Breast epithelium (tissue), 3 donors: Measurements from ENCODE around the gene CTNNBIP1.

Experiments used
- POLR2A ChIP-seq: fragments of 450-650 bp; IDR thresholded peaks from one replicate; pipeline ENCODE4 v1.6.1; 2016; ENCODE audit warnings: antibody characterized with exemption, mild to moderate bottlenecking, moderate library complexity
- POLR2AphosphoS5 ChIP-seq, 3 donors: sonication (generic); formaldehyde crosslinking; IDR thresholded peaks; one replicate each; pipeline ENCODE4 v1.6.1; 2017; ENCODE audit warnings: antibody characterized with exemption in 3 of 3

GRCh38 chr1:9838946-9839345, 71.1 kb downstream of the CTNNBIP1 start:
- TF ChIP-seq POLR2A = no peak
- no peak for TF ChIP-seq POLR2AphosphoS5 (IDR thresholded peaks at IDR 0.05)
